Endothelial cell of umbilical vein (primary cell): ENCODE results near the gene LRRC32. TPM values are rescaled to one million over a fixed set of nuclear protein-coding genes. Genes with fewer than 3 reads are reported as not detected.
"Not testable (repeated sequence)": the region's sequence is repeated elsewhere in the genome, so short reads cannot be mapped to it uniquely, and the experiment has no call there.

Experiments
- BruUV-seq: library from RNA; stranded (reverse); fragments of 400-500 nt; replicated peaks from 2 replicates; lab custom pipeline; 2021; lab: Mats Ljungman, UMichigan
- CTCF ChIA-PET: fragments of 300-600, 350-600 bp; sonication (Branson Sonifier 250); formaldehyde crosslinking; loops from one replicate; lab custom pipeline; 2021; ENCODE audit warnings: antibody characterized with exemption, inconsistent platforms; lab: Charles Lee
- POLR2A ChIA-PET: fragments of 300-600, 350-600 bp; sonication (Branson Sonifier 250); formaldehyde crosslinking; loops from one replicate; lab custom pipeline; 2021; ENCODE audit warnings: antibody characterized with exemption, inconsistent platforms; lab: Charles Lee
- DNase-seq: peaks from one replicate; pipeline ENCODE4 v3.0.0-alpha.2; 2011; ENCODE audit warnings: low read depth, low spot score
- FAIRE-seq: peaks from 2 replicates; lab custom pipeline; 2011; peaks lifted over from hg19 to GRCh38; lab: Jason Lieb, UNC
- H2AFZ ChIP-seq: 2 replicates; pipeline ENCODE4 v1.6.0; 2012; ENCODE audit warnings: low read depth, low read length, control low read depth, inconsistent platforms
- H3K27ac ChIP-seq: 2 replicates; pipeline ENCODE4 v1.5.1; 2011; ENCODE audit warnings: low read depth, mild to moderate bottlenecking, control low read depth, low read length, moderate library complexity; ENCODE audit not compliant: insufficient read depth
- H3K27me3 ChIP-seq, 2 experiments: 2 replicates each; pipeline versions ENCODE4 v1.6.0 to v1.6.1; 2011; ENCODE audit warnings: low read length in 2 of 2, mixed read lengths in 1 of 2; ENCODE audit not compliant: control insufficient read depth in 2 of 2, insufficient read depth in 2 of 2
- H3K36me3 ChIP-seq, 2 experiments: 2 replicates in 1 of 2; 3 replicates in 1 of 2; pipeline ENCODE4 v1.5.1; 2011; ENCODE audit warnings: low read length in 2 of 2, mild to moderate bottlenecking in 1 of 2, moderate library complexity in 1 of 2; ENCODE audit not compliant: control insufficient read depth in 2 of 2, insufficient read depth in 2 of 2; ENCODE audit errors: extremely low read depth in 1 of 2
- H3K4me1 ChIP-seq: 3 replicates; pipeline ENCODE4 v1.5.1; 2011; ENCODE audit warnings: mild to moderate bottlenecking, low read length; ENCODE audit not compliant: control insufficient read depth, insufficient read depth; ENCODE audit errors: extremely low read depth
- H3K4me2 ChIP-seq: 2 replicates; pipeline ENCODE4 v1.6.1; 2011; ENCODE audit warnings: low read length, control low read depth, mixed read lengths; ENCODE audit not compliant: insufficient read depth
- H3K4me3 ChIP-seq, 3 experiments: fragments of 200-600 bp in 1 of 3; sonication (generic), shearing (Covaris generic) in 1 of 3; replicated peaks in 1 of 3; 2 replicates each; pipeline ENCODE4 v1.5.1; 2011 to 2016; ENCODE audit warnings: control low read depth in 3 of 3, low read length in 3 of 3, mild to moderate bottlenecking in 2 of 3, inconsistent platforms in 1 of 3, low read depth in 1 of 3, moderate library complexity in 1 of 3; ENCODE audit not compliant: insufficient read depth in 1 of 3
- H3K79me2 ChIP-seq: 2 replicates; pipeline ENCODE4 v1.6.0; 2012; ENCODE audit warnings: low read length, inconsistent platforms; ENCODE audit not compliant: control insufficient read depth, insufficient read depth
- H3K9ac ChIP-seq: replicated peaks from 2 replicates; pipeline ENCODE3; 2011; ENCODE audit warnings: low read length, control low read depth; ENCODE audit not compliant: insufficient read depth; ENCODE audit errors: extremely low read depth
- H3K9me1 ChIP-seq: replicated peaks from 3 replicates; pipeline ENCODE4 v1.6.0; 2011; ENCODE audit warnings: mild to moderate bottlenecking, low read length; ENCODE audit not compliant: control insufficient read depth, insufficient read depth; ENCODE audit errors: extremely low read depth
- H3K9me3 ChIP-seq: replicated peaks from 2 replicates; pipeline ENCODE4 v1.5.1; 2012; ENCODE audit warnings: low read length, inconsistent platforms; ENCODE audit not compliant: control insufficient read depth, insufficient read depth
- H4K20me1 ChIP-seq: replicated peaks from 2 replicates; pipeline ENCODE3; 2011; ENCODE audit warnings: mild to moderate bottlenecking, low read length; ENCODE audit not compliant: control insufficient read depth, insufficient read depth; ENCODE audit errors: extremely low read depth
- dilution Hi-C: fragments of 300-500 bp; cut with MboI; formaldehyde crosslinking; loops from one replicate; pipeline ENCODE4 v1.15.0; 2019; ENCODE audit warnings: low sequenced_read_pairs; ENCODE audit not compliant: extremely low pct_ligation_motif_present
- intact Hi-C: fragments of 100-400 bp; cut with micrococcal nuclease; formaldehyde crosslinking; loops from one replicate; pipeline ENCODE4 v1.10.0; 2022
- polyA plus RNA-seq, 4 experiments: library from polyadenylated mRNA; depleted of rRNA in 3 of 4; stranded (reverse) in 3 of 4; unstranded in 1 of 4; fragments of >200 nt; gene quantifications; 2 replicates each; pipeline versions ENCODE4 v1.2.1 to v1.2.3, GENCODE V29; 2011 to 2012; ENCODE audit warnings: missing spikeins in 1 of 4
- total RNA-seq: library from RNA; stranded (reverse); gene quantifications from 2 replicates; pipeline ENCODE4 v1.2.3, GENCODE V29; 2021

The LRRC32 gene
- total and polyA plus RNA-seq, 2 donors (not counting 3 experiments of a cell fraction or from before 2014, with no cell fraction given) = 77.2 to 117 TPM

DNA sequence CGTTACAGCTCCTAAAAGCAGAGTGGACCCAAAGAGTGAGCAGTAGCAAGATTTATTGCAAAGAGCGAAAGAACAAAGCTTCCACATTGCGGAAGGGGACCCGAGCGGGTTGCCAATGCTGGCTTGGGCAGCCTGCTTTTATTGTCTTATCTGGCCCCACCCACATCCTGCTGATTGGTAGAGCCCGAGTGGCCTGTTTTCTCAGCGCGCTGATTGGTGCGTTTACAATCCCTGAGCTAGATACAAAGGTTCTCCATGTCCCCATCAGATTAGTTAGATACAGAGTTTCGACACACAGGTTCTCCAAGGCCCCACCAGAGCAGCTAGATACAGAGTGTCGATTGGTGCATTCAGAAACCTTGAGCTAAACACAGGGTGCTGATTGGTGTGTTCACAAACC, 62.3 kb downstream of the LRRC32 start:
- intact Hi-C loops, dilution Hi-C loops, H3K4me2 ChIP-seq, DNase-seq, H3K27ac ChIP-seq, H3K9ac ChIP-seq, H4K20me1 ChIP-seq, H3K4me3 ChIP-seq, H3K79me2 ChIP-seq, H3K36me3 ChIP-seq, H3K9me3 ChIP-seq, H3K4me1 ChIP-seq, BruUV-seq, H3K9me1 ChIP-seq, FAIRE-seq, H3K27me3 ChIP-seq, POLR2A ChIA-PET, H2AFZ ChIP-seq: not testable (repeated sequence)
- CTCF ChIA-PET = interaction anchor here (1.4 kb wide), 1 partner anchor 9 kb away, joined by 3 read pairs; no protein-coding TSS in a partner anchor

Other genes with a start within 250 kb of the LRRC32 start
- gene EMSY, start 225.7 kb downstream of the LRRC32 start, total RNA-seq = 23.4 and 25.7 TPM in 2 replicates
- gene EMSY, start 225.7 kb downstream of the LRRC32 start, polyA plus RNA-seq = 18.3 and 19.2 TPM in 2 replicates
- 16.2 and 22.5 TPM in 2 replicates for gene TSKU, start 112.6 kb upstream of the LRRC32 start, total RNA-seq
- 21.2 and 30.2 TPM in 2 replicates for gene TSKU, start 112.6 kb upstream of the LRRC32 start, polyA plus RNA-seq
- 22.4 and 31.6 TPM in 2 replicates for gene ACER3, start 190.2 kb upstream of the LRRC32 start, total RNA-seq
- gene ACER3, start 190.2 kb upstream of the LRRC32 start, polyA plus RNA-seq = 8.9 and 9.9 TPM in 2 replicates